WERI-Rb-1 (cell line): ENCODE results near the gene CD226.

Source experiments
- DNase-seq: peaks from one replicate; pipeline ENCODE4 v3.0.0-alpha.2; 2020
- H3K27ac ChIP-seq: fragments of 250-450 bp; sonication (Bioruptor Pico); 2 replicates; pipeline ENCODE4 v1.5.1; 2020; ENCODE audit warnings: mild to moderate bottlenecking, moderate library complexity
- H3K27me3 ChIP-seq: fragments of 250-450 bp; sonication (Bioruptor Pico); 2 replicates; pipeline ENCODE4 v1.5.1; 2021; ENCODE audit warnings: mild to moderate bottlenecking, low read depth, moderate library complexity; ENCODE audit not compliant: insufficient read depth, severe bottlenecking
- H3K36me3 ChIP-seq: fragments of 250-450 bp; sonication (Bioruptor Pico); 2 replicates; pipeline ENCODE4 v1.5.1; 2020; ENCODE audit warnings: mild to moderate bottlenecking, moderate library complexity
- H3K4me3 ChIP-seq: 2 replicates; pipeline ENCODE4 v1.5.1; 2011; ENCODE audit warnings: low read depth, mild to moderate bottlenecking, control low read depth, low read length
- H3K9me3 ChIP-seq: fragments of 250-450 bp; sonication (Bioruptor Pico); 2 replicates; pipeline ENCODE4 v1.5.1; 2021; ENCODE audit warnings: mild to moderate bottlenecking, moderate library complexity; ENCODE audit not compliant: severe bottlenecking
- TF ChIP-seq, protein P1 (sequence below): IDR thresholded peaks from 2 replicates; pipeline ENCODE4 v1.5.1; 2011; ENCODE audit warnings: low read depth, mild to moderate bottlenecking, control low read depth, inconsistent platforms, low read length

CD226 gene

DNA sequence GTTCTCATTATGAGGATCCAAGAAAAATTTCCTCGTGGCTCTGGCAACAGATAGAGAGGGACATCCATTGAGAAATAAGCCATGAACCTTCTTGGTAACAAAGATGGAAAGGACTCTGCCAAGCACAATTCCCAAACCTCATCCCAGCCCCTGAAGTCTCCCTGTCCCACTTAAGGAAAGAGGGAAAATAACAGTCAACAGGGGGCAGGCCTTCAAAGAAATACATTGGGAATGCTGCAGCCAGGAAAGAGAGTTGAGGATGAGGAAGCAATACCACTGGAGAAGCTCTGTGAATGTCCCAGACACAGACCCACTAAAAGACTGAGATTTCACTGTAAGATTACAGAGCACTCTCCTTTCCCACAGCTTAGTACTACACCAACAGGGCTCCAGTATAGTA lies 93.2 kb downstream of the CD226 start:
- no peak for DNase-seq
- H3K36me3 ChIP-seq: no peaks in the 10 kb centered on the region
- TF ChIP-seq, protein P1, sequence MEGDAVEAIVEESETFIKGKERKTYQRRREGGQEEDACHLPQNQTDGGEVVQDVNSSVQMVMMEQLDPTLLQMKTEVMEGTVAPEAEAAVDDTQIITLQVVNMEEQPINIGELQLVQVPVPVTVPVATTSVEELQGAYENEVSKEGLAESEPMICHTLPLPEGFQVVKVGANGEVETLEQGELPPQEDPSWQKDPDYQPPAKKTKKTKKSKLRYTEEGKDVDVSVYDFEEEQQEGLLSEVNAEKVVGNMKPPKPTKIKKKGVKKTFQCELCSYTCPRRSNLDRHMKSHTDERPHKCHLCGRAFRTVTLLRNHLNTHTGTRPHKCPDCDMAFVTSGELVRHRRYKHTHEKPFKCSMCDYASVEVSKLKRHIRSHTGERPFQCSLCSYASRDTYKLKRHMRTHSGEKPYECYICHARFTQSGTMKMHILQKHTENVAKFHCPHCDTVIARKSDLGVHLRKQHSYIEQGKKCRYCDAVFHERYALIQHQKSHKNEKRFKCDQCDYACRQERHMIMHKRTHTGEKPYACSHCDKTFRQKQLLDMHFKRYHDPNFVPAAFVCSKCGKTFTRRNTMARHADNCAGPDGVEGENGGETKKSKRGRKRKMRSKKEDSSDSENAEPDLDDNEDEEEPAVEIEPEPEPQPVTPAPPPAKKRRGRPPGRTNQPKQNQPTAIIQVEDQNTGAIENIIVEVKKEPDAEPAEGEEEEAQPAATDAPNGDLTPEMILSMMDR: no peak
- H3K27ac ChIP-seq: no peak overlapping the region
- H3K27me3 ChIP-seq: no peaks in the 10 kb centered on the region
- H3K4me3 ChIP-seq: no peak overlapping the region
- H3K9me3 ChIP-seq: no peaks in the 10 kb centered on the region

- TF ChIP-seq, protein P1: no peak
- no peak for DNase-seq
- no peak overlapping the region for H3K27ac ChIP-seq
- H3K36me3 ChIP-seq: no peaks in the 10 kb centered on the region
- H3K4me3 ChIP-seq: no peak overlapping the region
- H3K27me3 ChIP-seq: no peaks in the 10 kb centered on the region
- H3K9me3 ChIP-seq: no peaks in the 10 kb centered on the region
These were observed 94.6 kb downstream of the CD226 start for GRCh38 chr18:69853051-69853450.

- Histone ChIP-seq H3K27me3 (no peaks in the 10 kb centered on the region), H3K9me3 (no peaks in the 10 kb centered on the region), H3K4me3 (no peak overlapping the region), H3K36me3 (no peaks in the 10 kb centered on the region), H3K27ac (no peak overlapping the region)
- TF ChIP-seq, protein P1: no peak
- DNase-seq: no peak
These were observed 101.8 kb downstream of the CD226 start for GRCh38 chr18:69845593-69846506.

- Histone ChIP-seq H3K4me3 (no peak overlapping the region), H3K27ac (no peak overlapping the region), H3K27me3 (no peaks in the 10 kb centered on the region), H3K36me3 (no peaks in the 10 kb centered on the region), H3K9me3 (no peaks in the 10 kb centered on the region)
- no peak for DNase-seq
- TF ChIP-seq, protein P1: no peak
These were observed 103.0 kb downstream of the CD226 start for GRCh38 chr18:69844656-69845055.

GRCh38 chr18:69843015-69843414 lies 104.7 kb downstream of the CD226 start:
- TF ChIP-seq, protein P1: no peak
- Histone ChIP-seq H3K4me3 (no peak overlapping the region), H3K36me3 (no peaks in the 10 kb centered on the region), H3K9me3 (no peaks in the 10 kb centered on the region), H3K27me3 (no peaks in the 10 kb centered on the region), H3K27ac (no peak overlapping the region)
- no peak for DNase-seq
